ENCODE measurements around the gene PPP3CA.

DNA sequence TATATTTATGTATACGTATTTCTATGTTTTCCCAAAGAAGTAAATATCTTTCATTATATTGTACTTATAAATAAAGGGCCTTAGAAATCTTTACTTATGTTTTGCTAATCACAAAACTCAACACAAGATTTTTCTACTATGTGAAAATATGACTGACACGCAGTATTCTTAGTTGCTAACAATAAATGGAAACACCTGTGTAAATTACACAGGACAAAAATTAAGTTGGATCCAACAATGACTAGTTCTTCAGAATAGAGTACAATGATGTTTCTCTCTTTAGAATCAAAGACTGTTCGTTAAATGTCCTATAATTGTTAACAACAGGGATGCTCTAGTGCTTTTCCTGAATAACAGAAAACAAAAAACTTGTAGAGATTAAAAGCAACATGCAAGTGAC is 96.1 kb downstream of the PPP3CA start:
- TF ChIP-seq, protein P1, sequence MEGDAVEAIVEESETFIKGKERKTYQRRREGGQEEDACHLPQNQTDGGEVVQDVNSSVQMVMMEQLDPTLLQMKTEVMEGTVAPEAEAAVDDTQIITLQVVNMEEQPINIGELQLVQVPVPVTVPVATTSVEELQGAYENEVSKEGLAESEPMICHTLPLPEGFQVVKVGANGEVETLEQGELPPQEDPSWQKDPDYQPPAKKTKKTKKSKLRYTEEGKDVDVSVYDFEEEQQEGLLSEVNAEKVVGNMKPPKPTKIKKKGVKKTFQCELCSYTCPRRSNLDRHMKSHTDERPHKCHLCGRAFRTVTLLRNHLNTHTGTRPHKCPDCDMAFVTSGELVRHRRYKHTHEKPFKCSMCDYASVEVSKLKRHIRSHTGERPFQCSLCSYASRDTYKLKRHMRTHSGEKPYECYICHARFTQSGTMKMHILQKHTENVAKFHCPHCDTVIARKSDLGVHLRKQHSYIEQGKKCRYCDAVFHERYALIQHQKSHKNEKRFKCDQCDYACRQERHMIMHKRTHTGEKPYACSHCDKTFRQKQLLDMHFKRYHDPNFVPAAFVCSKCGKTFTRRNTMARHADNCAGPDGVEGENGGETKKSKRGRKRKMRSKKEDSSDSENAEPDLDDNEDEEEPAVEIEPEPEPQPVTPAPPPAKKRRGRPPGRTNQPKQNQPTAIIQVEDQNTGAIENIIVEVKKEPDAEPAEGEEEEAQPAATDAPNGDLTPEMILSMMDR (IDR thresholded peaks at IDR 0.05), result no peak
- no peak for TF ChIP-seq POLR2A (IDR thresholded peaks at IDR 0.05)

All from right lobe of liver (tissue), 4 donors.